ENCODE measurements around the gene TRAF2.

Gene TRAF2

DNA sequence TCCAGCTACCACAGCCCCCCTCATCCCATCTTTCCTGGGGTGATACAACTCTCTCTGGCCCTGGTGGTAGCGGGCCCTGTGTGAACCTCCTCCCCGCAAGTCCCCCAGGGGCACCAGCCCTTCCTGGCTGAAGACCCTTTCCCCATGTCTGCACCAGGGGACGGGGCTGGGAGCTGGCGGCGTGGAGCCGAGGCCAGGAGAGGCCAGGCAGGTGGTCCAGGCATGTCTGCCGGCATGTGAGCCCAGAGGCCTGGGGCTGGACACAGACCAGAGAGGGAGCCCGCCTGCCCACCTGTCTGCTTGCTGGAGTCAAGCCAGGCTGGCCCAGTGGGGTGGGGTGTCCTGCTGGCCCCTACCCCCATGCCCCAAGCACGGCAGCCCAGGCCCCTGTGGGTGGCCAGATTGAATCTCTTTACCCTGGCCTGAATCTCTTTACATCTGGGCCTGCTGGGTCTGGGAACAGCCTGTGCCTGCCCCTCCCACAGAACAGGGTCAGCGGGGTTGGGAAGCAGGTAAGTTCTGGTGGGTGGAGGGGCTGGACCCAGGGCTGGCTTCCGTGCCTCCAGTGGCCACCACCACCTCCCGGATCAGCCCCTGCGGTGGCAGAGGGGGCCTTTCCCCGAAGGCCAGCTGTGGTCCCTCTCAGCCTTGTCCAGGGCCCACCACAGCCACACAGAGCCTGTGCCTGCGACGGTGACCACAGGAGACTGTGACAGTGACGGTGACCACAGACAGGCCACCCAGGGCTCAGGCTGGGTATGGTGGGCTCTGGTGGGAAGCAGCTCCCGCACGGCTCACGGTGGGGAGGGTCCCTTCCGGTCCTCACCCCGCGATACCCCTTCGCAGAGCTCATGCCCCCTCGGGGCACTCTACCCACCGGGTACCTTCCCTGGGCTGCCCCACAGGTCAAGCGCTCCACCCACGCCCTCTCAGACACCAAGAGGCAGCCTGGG, 72.9 kb downstream of the TRAF2 start:
- H3K27me3 ChIP-seq (replicated peaks in 2 of 5; ENCODE audit: control insufficient read depth in 4 of 5, insufficient read depth in 5 of 5, low read length in 4 of 5): no peaks in the 10 kb centered on the region

DNA sequence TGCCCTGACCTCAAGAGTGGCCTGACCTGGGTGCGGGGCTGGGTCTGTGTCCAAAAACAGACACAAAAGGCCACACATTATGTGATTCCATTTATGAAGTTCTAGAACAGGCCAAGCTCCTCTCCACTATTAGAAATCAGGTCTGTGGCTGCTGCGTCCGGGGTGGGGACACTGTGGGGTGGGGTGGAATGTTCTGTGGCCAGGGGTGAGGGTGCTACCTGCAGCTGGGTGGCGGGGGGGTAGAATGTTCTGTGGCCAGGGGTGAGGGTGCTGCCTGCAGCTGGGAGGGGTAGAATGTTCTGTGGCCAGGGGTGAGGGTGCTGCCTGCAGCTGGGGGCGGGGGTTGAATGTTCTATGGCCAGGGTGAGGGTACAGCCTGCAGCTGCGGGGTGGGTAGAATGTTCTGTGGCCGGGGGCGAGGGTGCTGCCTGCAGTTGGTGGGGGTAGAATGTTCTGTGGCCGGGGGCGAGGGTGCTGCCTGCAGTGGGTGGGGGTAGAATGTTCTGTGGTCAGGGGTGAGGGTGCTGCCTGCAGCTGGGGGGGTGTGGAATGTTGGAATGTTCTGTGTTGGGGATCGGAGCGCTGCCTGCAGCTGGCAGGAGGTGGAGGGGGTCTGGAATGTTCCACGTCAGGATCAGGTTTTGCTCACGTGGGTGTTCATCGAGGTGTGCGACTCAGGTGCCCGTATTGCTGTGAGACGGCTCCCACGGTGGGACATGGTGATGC, 74.1 kb downstream of the TRAF2 start:
- ChIA-PET POLR2A (no interaction called here), CTCF (interaction anchor here (1.1 kb wide), 1 partner anchor 15 kb away, joined by 3 read pairs; no protein-coding TSS in a partner anchor)
- no peak for DNase-seq
- no peaks in the 10 kb centered on the region for H3K9me3 ChIP-seq (ENCODE audit: control extremely low read depth in 1 of 5, control insufficient read depth in 4 of 5, insufficient read depth in 2 of 5, low read depth in 1 of 5, low read length in 4 of 5)
- H3K27me3 ChIP-seq (replicated peaks in 2 of 5; ENCODE audit: control insufficient read depth in 4 of 5, insufficient read depth in 5 of 5, low read length in 4 of 5): no peaks in the 10 kb centered on the region
- H3K4me1 ChIP-seq (ENCODE audit: control extremely low read depth in 1 of 4, control insufficient read depth in 4 of 4, insufficient read depth in 4 of 4, low read length in 3 of 4): no peaks in the 10 kb centered on the region
- H3K4me3 ChIP-seq (ENCODE audit: control insufficient read depth in 1 of 7, extremely low read depth in 1 of 7, insufficient read depth in 4 of 7, low read depth in 2 of 7, low read length in 6 of 7): no peak overlapping the region
- WGBS (ENCODE audit: insufficient coverage): 94% methylated on average over 10 of the region's 19 CpGs
- no peak overlapping the region for H3K27ac ChIP-seq (ENCODE audit: insufficient read depth in 1 of 2, low read depth in 1 of 2, low read length in 2 of 2, poor library complexity in 1 of 2, severe bottlenecking in 2 of 2)
- no peaks in the 10 kb centered on the region for H3K36me3 ChIP-seq (ENCODE audit: control insufficient read depth in 4 of 4, insufficient read depth in 4 of 4, low read length in 3 of 4)

More for the DNA sequence above, 72.9 kb downstream of the TRAF2 start:
- H3K4me3 ChIP-seq (ENCODE audit: control insufficient read depth in 1 of 7, extremely low read depth in 1 of 7, insufficient read depth in 4 of 7, low read depth in 2 of 7, low read length in 6 of 7): no peak overlapping the region
- CTCF ChIA-PET: interaction anchor here (1.3 kb wide), 1 partner anchor 76 kb away, joined by 4 read pairs; no protein-coding TSS in a partner anchor
- H3K36me3 ChIP-seq (ENCODE audit: control insufficient read depth in 4 of 4, insufficient read depth in 4 of 4, low read length in 3 of 4): no peaks in the 10 kb centered on the region
- H3K9me3 ChIP-seq (ENCODE audit: control extremely low read depth in 1 of 5, control insufficient read depth in 4 of 5, insufficient read depth in 2 of 5, low read depth in 1 of 5, low read length in 4 of 5): no peaks in the 10 kb centered on the region
- no peaks in the 10 kb centered on the region for H3K4me1 ChIP-seq (ENCODE audit: control extremely low read depth in 1 of 4, control insufficient read depth in 4 of 4, insufficient read depth in 4 of 4, low read length in 3 of 4)
- H3K27ac ChIP-seq (ENCODE audit: insufficient read depth in 1 of 2, low read depth in 1 of 2, low read length in 2 of 2, poor library complexity in 1 of 2, severe bottlenecking in 2 of 2): no peak overlapping the region
- WGBS (ENCODE audit: insufficient coverage): 95% methylated on average over 24 of the region's 28 CpGs
- POLR2A ChIA-PET: interaction anchor here (0.7 kb wide), 1 partner anchor 12 kb away, joined by 3 read pairs; no protein-coding TSS in a partner anchor
- DNase-seq: no peak

DNA sequence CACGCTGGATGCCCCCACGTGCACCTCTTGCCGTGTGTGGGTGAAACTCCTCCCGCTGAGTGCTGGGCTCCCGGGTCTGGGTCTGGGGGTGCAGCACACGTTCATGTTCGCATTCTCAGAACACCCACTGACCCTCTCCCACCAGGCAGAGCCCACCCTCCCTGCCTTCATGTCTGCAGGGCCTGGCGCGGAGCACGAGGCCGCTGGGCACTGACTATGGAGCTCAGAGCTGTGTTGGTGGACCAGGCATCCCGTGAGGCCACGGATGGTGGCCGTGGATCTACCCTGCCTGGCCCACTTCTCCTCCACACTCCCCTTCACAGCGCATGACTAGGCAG, 74.6 kb downstream of the TRAF2 start:
- no peaks in the 10 kb centered on the region for H3K27me3 ChIP-seq (replicated peaks in 2 of 5; ENCODE audit: control insufficient read depth in 4 of 5, insufficient read depth in 5 of 5, low read length in 4 of 5)
- H3K4me1 ChIP-seq (ENCODE audit: control extremely low read depth in 1 of 4, control insufficient read depth in 4 of 4, insufficient read depth in 4 of 4, low read length in 3 of 4): peaks cover 0 to 2% (median under 1%) of the 10 kb centered on the region in 4 experiments
- ChIA-PET CTCF (interaction anchor here (1.1 kb wide), 1 partner anchor 15 kb away, joined by 3 read pairs; no protein-coding TSS in a partner anchor), POLR2A (no interaction called here)
- no peak overlapping the region for H3K27ac ChIP-seq (ENCODE audit: insufficient read depth in 1 of 2, low read depth in 1 of 2, low read length in 2 of 2, poor library complexity in 1 of 2, severe bottlenecking in 2 of 2)
- WGBS (ENCODE audit: insufficient coverage): 95% methylated on average over 14 of the region's 15 CpGs
- no peak overlapping the region for H3K4me3 ChIP-seq (ENCODE audit: control insufficient read depth in 1 of 7, extremely low read depth in 1 of 7, insufficient read depth in 4 of 7, low read depth in 2 of 7, low read length in 6 of 7)
- no peak for DNase-seq
- H3K36me3 ChIP-seq (ENCODE audit: control insufficient read depth in 4 of 4, insufficient read depth in 4 of 4, low read length in 3 of 4): no peaks in the 10 kb centered on the region
- H3K9me3 ChIP-seq (ENCODE audit: control extremely low read depth in 1 of 5, control insufficient read depth in 4 of 5, insufficient read depth in 2 of 5, low read depth in 1 of 5, low read length in 4 of 5): no peaks in the 10 kb centered on the region

DNA sequence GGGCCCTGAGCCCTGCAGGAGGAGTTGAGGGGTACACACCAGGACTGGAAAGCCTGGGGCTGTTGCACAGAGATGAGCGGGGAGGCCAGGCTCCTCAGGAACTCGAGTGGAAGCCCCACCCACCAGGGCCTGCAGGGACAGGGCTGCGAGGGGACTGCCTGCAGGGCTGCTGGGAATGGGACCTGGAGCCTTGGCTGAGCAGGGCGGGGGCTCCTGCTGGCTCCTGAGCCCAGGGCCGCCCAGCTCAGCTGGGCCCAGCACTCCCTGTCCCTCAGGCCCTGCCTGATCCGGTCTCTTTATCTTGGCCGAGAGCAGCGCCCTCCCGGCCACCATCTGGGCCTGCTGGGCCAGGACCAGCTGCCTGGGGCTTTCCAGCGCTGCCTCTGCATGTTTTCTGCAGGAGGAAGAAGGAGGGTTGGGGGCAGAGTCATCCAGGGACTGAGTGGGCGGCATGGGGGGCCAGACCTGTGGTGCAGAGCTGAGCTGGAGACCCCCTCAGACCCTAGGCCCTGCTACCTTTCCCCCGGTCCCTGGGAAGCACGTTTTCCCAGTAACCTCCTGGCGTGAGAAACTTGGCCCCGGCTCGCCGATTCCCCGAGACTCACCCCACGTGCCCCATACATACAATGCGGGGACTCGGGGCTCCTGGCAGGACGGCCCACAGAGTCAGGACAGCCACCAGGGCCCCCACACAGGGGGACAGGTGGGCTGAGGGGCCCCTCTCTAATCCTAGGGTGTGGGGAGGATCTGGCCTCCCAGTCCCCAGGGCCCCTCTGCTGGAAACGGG, 75.2 kb downstream of the TRAF2 start:
- no peak for DNase-seq
- H3K27me3 ChIP-seq (replicated peaks in 2 of 5; ENCODE audit: control insufficient read depth in 4 of 5, insufficient read depth in 5 of 5, low read length in 4 of 5): peaks cover 0 to 2% (median 0%) of the 10 kb centered on the region in 5 experiments
- H3K9me3 ChIP-seq (ENCODE audit: control extremely low read depth in 1 of 5, control insufficient read depth in 4 of 5, insufficient read depth in 2 of 5, low read depth in 1 of 5, low read length in 4 of 5): no peaks in the 10 kb centered on the region
- H3K27ac ChIP-seq (ENCODE audit: insufficient read depth in 1 of 2, low read depth in 1 of 2, low read length in 2 of 2, poor library complexity in 1 of 2, severe bottlenecking in 2 of 2): no peak overlapping the region
- H3K4me3 ChIP-seq (ENCODE audit: control insufficient read depth in 1 of 7, extremely low read depth in 1 of 7, insufficient read depth in 4 of 7, low read depth in 2 of 7, low read length in 6 of 7): no peak overlapping the region
- 94% methylated on average over 18 of the region's 23 CpGs for WGBS (ENCODE audit: insufficient coverage)
- H3K36me3 ChIP-seq (ENCODE audit: control insufficient read depth in 4 of 4, insufficient read depth in 4 of 4, low read length in 3 of 4): no peaks in the 10 kb centered on the region
- ChIA-PET CTCF (interaction anchor here (1.7 kb wide), 1 partner anchor 13 kb away, joined by 3 read pairs; no protein-coding TSS in a partner anchor), POLR2A (no interaction called here)
- peaks cover 0 to 6% (median 5%) of the 10 kb centered on the region in 4 experiments for H3K4me1 ChIP-seq (ENCODE audit: control extremely low read depth in 1 of 4, control insufficient read depth in 4 of 4, insufficient read depth in 4 of 4, low read length in 3 of 4)

DNA sequence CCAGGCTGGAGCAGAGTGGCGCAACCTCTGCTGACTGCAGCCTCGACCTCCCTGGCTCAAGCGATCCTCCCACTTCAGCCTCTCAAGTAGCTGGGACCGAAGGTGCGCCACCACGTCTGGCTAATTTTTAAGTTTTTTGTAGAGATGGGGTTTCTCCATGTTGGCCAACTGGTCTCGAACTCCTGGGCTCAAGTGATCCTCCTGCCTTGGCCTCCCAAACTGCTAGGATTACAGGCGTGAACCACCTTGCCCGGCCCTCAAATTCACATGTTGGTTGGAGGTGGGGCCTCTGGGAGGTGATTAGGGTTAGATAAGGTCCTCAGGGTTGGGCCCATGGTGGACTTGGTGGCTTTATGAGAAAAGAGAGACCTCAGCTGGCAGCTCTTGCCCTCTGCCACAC, 75.8 kb downstream of the TRAF2 start:
- Histone ChIP-seq H3K4me1 (ENCODE audit: control extremely low read depth in 1 of 4, control insufficient read depth in 4 of 4, insufficient read depth in 4 of 4, low read length in 3 of 4) (peaks cover 0 to 6% (median 5%) of the 10 kb centered on the region in 4 experiments), H3K36me3 (ENCODE audit: control insufficient read depth in 4 of 4, insufficient read depth in 4 of 4, low read length in 3 of 4) (no peaks in the 10 kb centered on the region), H3K27ac (ENCODE audit: insufficient read depth in 1 of 2, low read depth in 1 of 2, low read length in 2 of 2, poor library complexity in 1 of 2, severe bottlenecking in 2 of 2) (no peak overlapping the region), H3K4me3 (ENCODE audit: control insufficient read depth in 1 of 7, extremely low read depth in 1 of 7, insufficient read depth in 4 of 7, low read depth in 2 of 7, low read length in 6 of 7) (no peak overlapping the region), H3K9me3 (ENCODE audit: control extremely low read depth in 1 of 5, control insufficient read depth in 4 of 5, insufficient read depth in 2 of 5, low read depth in 1 of 5, low read length in 4 of 5) (no peaks in the 10 kb centered on the region), H3K27me3 (replicated peaks in 2 of 5; ENCODE audit: control insufficient read depth in 4 of 5, insufficient read depth in 5 of 5, low read length in 4 of 5) (peaks cover 0 to 2% (median 0%) of the 10 kb centered on the region in 5 experiments)
- 97% methylated on average over 9 of the region's 9 CpGs for WGBS (ENCODE audit: insufficient coverage)
- no peak for DNase-seq
- POLR2A ChIA-PET: no interaction called here
- CTCF ChIA-PET: interaction anchor here (1.7 kb wide), 1 partner anchor 13 kb away, joined by 3 read pairs; no protein-coding TSS in a partner anchor

DNA sequence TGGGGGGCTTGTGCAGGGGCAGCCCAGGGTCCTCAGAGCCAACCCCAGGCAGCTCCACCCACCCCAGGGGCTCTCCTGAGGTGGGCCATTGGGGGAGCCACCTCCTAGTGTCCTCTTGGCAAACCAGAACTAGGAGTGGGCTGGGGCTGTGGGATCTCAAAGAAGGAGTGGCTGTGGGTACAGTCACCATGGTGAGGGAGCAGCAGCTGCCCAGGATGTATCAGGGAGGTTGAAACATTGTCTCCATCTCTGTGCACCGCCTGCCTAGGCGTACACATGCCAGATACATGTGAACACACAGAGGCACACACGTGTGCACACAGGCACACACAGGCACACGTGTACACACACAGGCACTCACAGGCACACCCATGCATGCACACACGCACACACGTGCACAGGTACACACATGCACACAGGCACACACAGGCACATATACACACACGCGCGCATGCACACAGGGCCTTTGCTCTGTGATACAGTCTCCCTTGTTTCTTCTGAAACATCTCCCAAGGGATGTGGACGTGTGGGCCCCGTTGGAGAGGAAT, 76.5 kb downstream of the TRAF2 start:
- POLR2A ChIA-PET: no interaction called here
- no peaks in the 10 kb centered on the region for H3K36me3 ChIP-seq (ENCODE audit: control insufficient read depth in 4 of 4, insufficient read depth in 4 of 4, low read length in 3 of 4)

More for the DNA sequence above, 76.5 kb downstream of the TRAF2 start:
- Histone ChIP-seq H3K9me3 (ENCODE audit: control extremely low read depth in 1 of 5, control insufficient read depth in 4 of 5, insufficient read depth in 2 of 5, low read depth in 1 of 5, low read length in 4 of 5) (no peaks in the 10 kb centered on the region), H3K27ac (ENCODE audit: insufficient read depth in 1 of 2, low read depth in 1 of 2, low read length in 2 of 2, poor library complexity in 1 of 2, severe bottlenecking in 2 of 2) (no peak overlapping the region), H3K4me3 (ENCODE audit: control insufficient read depth in 1 of 7, extremely low read depth in 1 of 7, insufficient read depth in 4 of 7, low read depth in 2 of 7, low read length in 6 of 7) (no peak overlapping the region), H3K4me1 (ENCODE audit: control extremely low read depth in 1 of 4, control insufficient read depth in 4 of 4, insufficient read depth in 4 of 4, low read length in 3 of 4) (peaks cover 0 to 6% (median 5%) of the 10 kb centered on the region in 4 experiments), H3K27me3 (replicated peaks in 2 of 5; ENCODE audit: control insufficient read depth in 4 of 5, insufficient read depth in 5 of 5, low read length in 4 of 5) (peaks cover 0 to 2% (median 0%) of the 10 kb centered on the region in 5 experiments)
- WGBS (ENCODE audit: insufficient coverage): 97% methylated on average over 11 of the region's 11 CpGs
- CTCF ChIA-PET: interaction anchor here (1.7 kb wide), 1 partner anchor 12 kb away, joined by 3 read pairs; no protein-coding TSS in a partner anchor
- DNase-seq: no peak
